HG03064 (cell line): Measurements from ENCODE around the gene CHAF1A.

ENCODE experiments used
- ATAC-seq: cut with Tn5 transposase; IDR thresholded peaks from one replicate; pipeline ENCODE4 v1.9.1; 2021; ENCODE audit warnings: low read depth; ENCODE audit not compliant: unreplicated experiment

CHAF1A gene

GRCh38 chr19:4482721-4483364, 80.4 kb downstream of the CHAF1A start:
- no peak for ATAC-seq

- ATAC-seq: no peak
Measured at GRCh38 chr19:4483385-4483784, 80.9 kb downstream of the CHAF1A start.

GRCh38 chr19:4487572-4487971, 85.1 kb downstream of the CHAF1A start:
- no peak for ATAC-seq

DNA sequence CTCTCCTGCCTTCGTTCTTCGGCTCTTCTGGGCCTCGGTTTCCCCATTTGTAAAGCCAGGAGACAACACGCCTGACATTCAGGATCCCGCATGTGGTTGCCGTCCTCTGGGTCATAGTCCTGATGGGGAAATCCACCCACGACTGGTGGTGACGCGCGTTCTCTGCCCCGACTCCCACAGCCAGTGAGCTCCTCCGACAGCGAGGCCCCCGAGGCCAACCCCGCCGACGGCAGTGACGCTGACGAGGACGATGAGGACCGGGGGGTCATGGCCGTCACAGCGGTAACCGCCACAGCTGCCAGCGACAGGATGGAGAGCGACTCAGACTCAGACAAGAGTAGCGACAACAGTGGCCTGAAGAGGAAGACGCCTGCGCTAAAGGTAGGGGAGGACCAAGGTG, 86.1 kb downstream of the CHAF1A start:
- ATAC-seq: no peak

DNA sequence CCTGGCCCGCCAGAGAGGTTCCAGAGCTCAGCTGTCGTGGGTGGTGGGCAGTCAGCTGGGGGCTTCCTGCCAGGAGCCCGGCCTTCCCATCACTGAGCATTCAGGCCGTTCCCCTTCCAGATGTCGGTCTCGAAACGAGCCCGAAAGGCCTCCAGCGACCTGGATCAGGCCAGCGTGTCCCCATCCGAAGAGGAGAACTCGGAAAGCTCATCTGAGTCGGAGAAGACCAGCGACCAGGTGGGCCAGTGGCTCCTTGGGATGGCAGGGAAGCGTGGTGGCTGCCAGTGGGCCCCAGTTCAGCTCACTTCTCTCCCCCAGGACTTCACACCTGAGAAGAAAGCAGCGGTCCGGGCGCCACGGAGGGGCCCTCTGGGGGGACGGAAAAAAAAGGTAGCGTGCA, 89.0 kb downstream of the CHAF1A start:
- ATAC-seq: no peak

GRCh38 chr19:4492337-4493103, 90.1 kb downstream of the CHAF1A start:
- ATAC-seq: no peak
